C4-2B (cell line): ENCODE measurements around the gene CCER1.
A peak's percentile ranks its signal among the peaks of the same experiment; 100 is the strongest.

ENCODE experiments used
- H3K27ac ChIP-seq: fragments of 450-650 bp; 2 replicates; pipeline ENCODE4 v1.5.1; 2017
- ZFX ChIP-seq: fragments of 450-650 bp; IDR thresholded peaks from 2 replicates; pipeline ENCODE4 v1.6.1; 2017
- TF ChIP-seq, protein P1 (sequence below): fragments of 450-650 bp; conservative IDR thresholded peaks from 2 replicates; pipeline ENCODE4 v1.5.1; 2017; ENCODE audit warnings: mild to moderate bottlenecking

Gene CCER1

DNA sequence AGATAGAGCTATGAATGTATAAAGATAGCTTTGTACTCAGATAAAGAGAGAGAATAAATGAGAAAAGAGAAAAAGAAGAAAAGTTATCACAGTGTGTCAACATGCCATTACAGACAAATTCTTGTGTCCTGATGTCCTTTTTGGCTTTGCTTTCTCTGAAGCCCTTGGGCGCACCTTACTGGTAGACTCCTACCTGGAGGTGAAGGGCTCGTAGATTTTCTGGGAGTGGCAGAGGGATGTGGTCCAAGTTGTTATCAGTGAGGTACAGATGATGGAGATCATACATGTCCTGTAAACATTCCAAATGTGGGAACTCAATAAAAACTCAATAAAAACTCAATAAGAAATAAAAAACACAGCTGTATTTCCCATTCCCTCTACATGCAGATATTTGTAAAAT, 14.9 kb upstream of the CCER1 start:
- no peak overlapping the region for H3K27ac ChIP-seq
- TF ChIP-seq ZFX: no peak
- TF ChIP-seq, protein P1, sequence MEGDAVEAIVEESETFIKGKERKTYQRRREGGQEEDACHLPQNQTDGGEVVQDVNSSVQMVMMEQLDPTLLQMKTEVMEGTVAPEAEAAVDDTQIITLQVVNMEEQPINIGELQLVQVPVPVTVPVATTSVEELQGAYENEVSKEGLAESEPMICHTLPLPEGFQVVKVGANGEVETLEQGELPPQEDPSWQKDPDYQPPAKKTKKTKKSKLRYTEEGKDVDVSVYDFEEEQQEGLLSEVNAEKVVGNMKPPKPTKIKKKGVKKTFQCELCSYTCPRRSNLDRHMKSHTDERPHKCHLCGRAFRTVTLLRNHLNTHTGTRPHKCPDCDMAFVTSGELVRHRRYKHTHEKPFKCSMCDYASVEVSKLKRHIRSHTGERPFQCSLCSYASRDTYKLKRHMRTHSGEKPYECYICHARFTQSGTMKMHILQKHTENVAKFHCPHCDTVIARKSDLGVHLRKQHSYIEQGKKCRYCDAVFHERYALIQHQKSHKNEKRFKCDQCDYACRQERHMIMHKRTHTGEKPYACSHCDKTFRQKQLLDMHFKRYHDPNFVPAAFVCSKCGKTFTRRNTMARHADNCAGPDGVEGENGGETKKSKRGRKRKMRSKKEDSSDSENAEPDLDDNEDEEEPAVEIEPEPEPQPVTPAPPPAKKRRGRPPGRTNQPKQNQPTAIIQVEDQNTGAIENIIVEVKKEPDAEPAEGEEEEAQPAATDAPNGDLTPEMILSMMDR: no peak

DNA sequence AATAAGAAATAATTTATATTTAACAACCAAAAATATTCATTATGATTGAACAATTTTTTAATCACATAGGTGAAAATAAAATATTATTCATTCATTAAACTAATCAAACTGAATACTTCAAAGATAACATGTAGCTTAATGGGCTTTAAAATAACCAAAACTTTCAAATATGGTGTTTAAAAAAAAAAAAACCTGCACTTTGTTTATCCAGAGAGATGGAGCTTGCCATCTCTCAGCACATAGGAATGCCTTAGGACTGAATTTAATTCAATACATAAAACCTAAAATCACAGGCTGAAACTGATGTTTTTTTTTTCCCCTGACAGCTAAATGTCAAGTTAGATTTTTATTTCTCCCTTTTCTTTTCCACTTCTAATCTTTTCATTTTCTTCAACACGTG, 14.4 kb upstream of the CCER1 start:
- TF ChIP-seq, protein P1: no peak
- no peak for TF ChIP-seq ZFX
- no peak overlapping the region for H3K27ac ChIP-seq

DNA sequence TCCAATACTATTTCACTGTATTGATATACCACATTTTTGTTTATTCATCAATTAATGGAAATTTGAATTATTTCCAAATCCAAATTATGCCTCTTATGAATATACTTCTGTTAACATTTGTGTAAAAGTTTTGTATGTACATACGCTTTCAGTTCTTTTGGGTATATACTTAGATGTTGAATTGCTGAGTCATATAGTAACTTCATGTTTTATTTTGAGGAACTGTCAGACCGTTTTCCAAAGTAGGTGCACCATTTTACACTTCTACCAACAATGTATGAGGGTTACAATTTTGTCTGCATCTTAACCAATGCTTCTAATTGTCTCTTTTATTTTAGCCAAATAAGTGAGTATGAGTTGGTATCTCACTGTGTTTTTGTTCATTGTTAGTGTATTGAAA, 10.2 kb upstream of the CCER1 start:
- TF ChIP-seq, protein P1: no peak
- no peak for TF ChIP-seq ZFX
- H3K27ac ChIP-seq: no peak overlapping the region

DNA sequence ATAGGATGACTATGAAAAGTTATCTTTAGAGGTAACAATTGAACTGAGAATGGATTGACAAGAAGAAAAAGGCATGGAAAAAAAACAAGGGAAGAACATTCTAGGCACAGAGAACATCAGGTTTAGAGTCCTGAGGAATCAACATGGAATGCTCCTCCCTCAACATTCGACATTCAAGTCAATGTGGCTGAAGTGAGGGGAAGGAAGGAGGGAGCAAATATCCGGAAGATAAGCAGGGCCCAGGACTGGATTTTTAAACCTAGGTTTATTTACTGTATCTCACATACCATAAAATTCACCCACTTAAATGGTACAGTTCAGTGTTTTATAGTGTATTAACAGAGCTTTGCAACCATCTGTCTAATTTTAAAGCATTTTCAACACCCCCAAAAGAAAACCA, 9.6 kb upstream of the CCER1 start:
- TF ChIP-seq, protein P1: no peak
- TF ChIP-seq ZFX: no peak
- H3K27ac ChIP-seq: no peak overlapping the region

DNA sequence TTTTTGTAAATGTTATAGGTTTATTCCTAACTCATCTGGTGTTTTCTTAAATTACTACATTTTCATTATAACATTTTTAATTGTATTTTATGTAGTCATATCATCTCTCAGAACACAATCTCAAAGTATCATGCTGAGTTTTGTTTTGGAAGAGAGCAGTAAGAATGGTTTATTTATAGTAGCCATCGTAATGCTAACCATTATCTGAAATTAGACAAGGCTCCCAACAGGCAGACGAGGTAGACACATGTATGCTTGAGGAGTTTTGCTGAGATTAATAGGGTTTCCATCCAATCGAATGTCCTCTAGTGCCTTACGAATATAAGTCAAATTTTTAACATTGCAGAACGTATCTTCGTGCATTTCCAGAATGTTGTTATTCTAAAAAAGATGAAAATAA, 9.0 kb upstream of the CCER1 start:
- H3K27ac ChIP-seq: no peak overlapping the region
- TF ChIP-seq ZFX: no peak
- TF ChIP-seq, protein P1: no peak

DNA sequence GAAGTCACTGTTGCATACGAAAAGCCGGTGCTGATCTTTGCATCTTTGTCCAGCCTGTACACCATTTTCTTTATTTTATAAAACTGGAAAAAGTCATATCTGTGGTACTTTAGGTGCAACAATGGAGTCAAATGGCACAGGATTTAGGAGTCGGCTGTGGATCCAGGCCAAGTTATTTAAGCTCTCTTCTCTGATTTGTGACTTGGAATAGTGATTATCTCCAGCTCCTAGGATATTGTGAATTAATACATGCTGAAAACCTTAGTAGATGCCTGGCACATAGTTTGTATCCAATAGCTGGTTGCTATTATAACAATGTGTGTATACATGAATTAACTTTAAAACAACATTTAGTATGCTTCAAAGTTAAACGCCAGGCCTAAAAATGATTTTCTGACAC, 6.2 kb upstream of the CCER1 start:
- H3K27ac ChIP-seq: no peak overlapping the region
- no peak for TF ChIP-seq ZFX
- TF ChIP-seq, protein P1: no peak

DNA sequence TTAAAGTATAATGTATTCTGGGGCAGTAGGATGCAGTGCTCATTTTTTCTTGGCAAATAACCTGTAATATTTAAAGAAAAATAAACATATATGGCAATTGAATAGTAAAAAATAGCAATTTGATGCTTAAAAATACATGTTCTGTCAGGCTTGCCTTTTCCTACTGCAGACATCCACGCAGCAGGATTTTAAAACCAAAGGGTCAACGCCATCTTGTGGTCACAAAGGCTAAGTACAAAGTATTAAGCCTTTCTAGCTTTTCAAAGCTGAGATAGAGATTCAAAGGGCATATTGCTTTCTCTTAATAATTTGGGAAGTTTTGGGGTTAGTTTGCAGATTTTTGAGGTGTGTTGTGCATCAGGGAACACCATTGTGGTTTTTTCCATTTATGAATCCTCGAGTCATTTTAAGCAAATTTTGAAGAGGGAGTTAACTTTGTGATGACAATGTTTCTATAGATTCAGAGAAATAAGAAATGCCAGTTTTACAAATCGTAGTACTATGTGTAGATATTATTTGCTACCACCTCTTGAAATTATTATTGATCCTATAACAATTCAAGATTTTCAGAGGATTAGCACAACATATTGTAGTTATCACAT, 4.7 kb upstream of the CCER1 start:
- H3K27ac ChIP-seq: no peak overlapping the region
- TF ChIP-seq, protein P1: peak; percentile 81
- TF ChIP-seq ZFX: no peak
